H1 (cell line): ENCODE results near the gene CLDN6.

Experiments
- BACH1 ChIP-seq: IDR thresholded peaks from 2 replicates; pipeline ENCODE4 v1.6.1; 2012; ENCODE audit warnings: low read length, improper control_type of control experiment
- BCL11A ChIP-seq, 2 experiments: IDR thresholded peaks; one replicate each; pipeline ENCODE4 v1.6.1; 2011; ENCODE audit warnings: low read depth in 2 of 2, low read length in 2 of 2, mild to moderate bottlenecking in 2 of 2
- CBX8 ChIP-seq: fragments of 300-800, 300-1000 bp; sonication (generic); IDR thresholded peaks from 2 replicates; pipeline ENCODE4 v1.7.1; 2016; ENCODE audit warnings: low read depth, low read length, borderline replicate concordance
- CREB1 ChIP-seq: IDR thresholded peaks from 2 replicates; pipeline ENCODE4 v1.6.1; 2012; ENCODE audit warnings: inconsistent platforms
- CTBP2 ChIP-seq: IDR thresholded peaks from 2 replicates; pipeline ENCODE4 v1.7.0; 2011; ENCODE audit warnings: borderline replicate concordance, mild to moderate bottlenecking, moderate library complexity, mixed read lengths, low read length; ENCODE audit not compliant: insufficient read depth, insufficient read length
- EZH2 ChIP-seq: fragments of 200-600 bp; sonication (generic); IDR thresholded peaks from 2 replicates; pipeline ENCODE4 v1.7.1; 2012; ENCODE audit warnings: low read depth, mild to moderate bottlenecking, moderate library complexity, low read length, inconsistent platforms; ENCODE audit not compliant: severe bottlenecking
- GABPA ChIP-seq: IDR thresholded peaks from 2 replicates; pipeline ENCODE4 v1.6.1; 2011; ENCODE audit warnings: mild to moderate bottlenecking, low read length, moderate library complexity, borderline replicate concordance; ENCODE audit not compliant: insufficient read depth
- POLR2A ChIP-seq, 2 experiments: IDR thresholded peaks; 1 replicate in 1 of 2; 2 replicates in 1 of 2; pipeline ENCODE4 v1.6.1; 2011; ENCODE audit warnings: low read depth in 2 of 2, low read length in 2 of 2, mild to moderate bottlenecking in 2 of 2; ENCODE audit errors: control extremely low read depth in 1 of 2
- POLR2AphosphoS5 ChIP-seq: IDR thresholded peaks from 2 replicates; pipeline ENCODE4 v1.6.1; 2011; ENCODE audit warnings: low read depth, low read length
- RAD21 ChIP-seq, 2 experiments: IDR thresholded peaks in 1 of 2; conservative IDR thresholded peaks in 1 of 2; 2 replicates each; pipeline ENCODE4 v1.6.1; 2011; ENCODE audit warnings: low read depth in 2 of 2, low read length in 2 of 2, improper control_type of control experiment in 1 of 2, inconsistent platforms in 1 of 2, mild to moderate bottlenecking in 1 of 2, moderate library complexity in 1 of 2
- TAF7 ChIP-seq: optimal IDR thresholded peaks from 2 replicates; pipeline ENCODE3; 2011; ENCODE audit warnings: low read depth, mild to moderate bottlenecking, inconsistent platforms, low read length, moderate library complexity, borderline replicate concordance
- ZNF274 ChIP-seq: IDR thresholded peaks from 2 replicates; pipeline ENCODE4 v1.7.0; 2012; ENCODE audit warnings: low read length, borderline replicate concordance; ENCODE audit errors: extremely low read depth
- TF ChIP-seq, protein P1 (sequence below), 3 experiments: IDR thresholded peaks; 1 replicate in 2 of 3; 2 replicates in 1 of 3; pipeline versions ENCODE4 v1.5.1 to v1.6.1; 2011; ENCODE audit warnings: low read length in 3 of 3, mild to moderate bottlenecking in 3 of 3, inconsistent platforms in 2 of 3, low read depth in 1 of 3, moderate library complexity in 1 of 3; ENCODE audit not compliant: insufficient read depth in 1 of 3; ENCODE audit errors: control extremely low read depth in 1 of 3
- TF ChIP-seq, protein P2 (sequence below): IDR thresholded peaks from 2 replicates; pipeline ENCODE4 v1.6.1; 2012; ENCODE audit warnings: low read length, inconsistent platforms

DNA sequence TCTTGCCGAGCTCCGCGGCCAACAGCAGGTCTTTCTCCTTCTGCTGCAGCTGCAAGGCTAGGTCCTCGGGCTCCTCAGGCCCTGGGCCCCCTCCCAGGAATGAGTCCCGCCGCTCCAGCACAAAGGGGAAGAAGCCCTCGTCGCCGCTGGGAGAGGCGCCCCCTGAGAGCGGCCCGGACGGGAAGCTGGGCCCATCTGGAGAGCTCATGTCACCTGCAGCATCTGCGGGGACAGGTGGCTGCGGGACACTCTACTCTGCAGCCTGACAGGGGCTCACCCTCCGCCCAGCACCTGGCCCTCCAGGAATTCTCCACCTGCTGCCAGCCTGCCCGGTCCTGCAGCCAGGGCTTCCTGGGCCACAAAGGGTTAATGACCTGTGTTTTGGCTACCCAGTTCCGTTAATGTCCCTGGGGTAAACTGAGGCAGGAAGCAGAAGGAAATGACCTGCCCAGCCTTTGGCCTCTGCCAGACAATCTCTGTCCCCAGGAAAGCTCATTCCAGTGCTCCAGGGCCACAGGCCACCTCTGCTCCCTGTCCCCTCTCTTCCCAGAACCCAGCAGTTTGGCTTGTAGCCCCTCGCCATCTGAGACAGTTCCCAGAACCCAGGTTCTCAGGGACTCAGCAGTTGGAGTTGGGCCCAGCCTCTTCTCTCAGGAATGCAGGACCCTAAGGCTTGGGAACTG, 17.4 kb upstream of the CLDN6 start:
- TF ChIP-seq, protein P1, sequence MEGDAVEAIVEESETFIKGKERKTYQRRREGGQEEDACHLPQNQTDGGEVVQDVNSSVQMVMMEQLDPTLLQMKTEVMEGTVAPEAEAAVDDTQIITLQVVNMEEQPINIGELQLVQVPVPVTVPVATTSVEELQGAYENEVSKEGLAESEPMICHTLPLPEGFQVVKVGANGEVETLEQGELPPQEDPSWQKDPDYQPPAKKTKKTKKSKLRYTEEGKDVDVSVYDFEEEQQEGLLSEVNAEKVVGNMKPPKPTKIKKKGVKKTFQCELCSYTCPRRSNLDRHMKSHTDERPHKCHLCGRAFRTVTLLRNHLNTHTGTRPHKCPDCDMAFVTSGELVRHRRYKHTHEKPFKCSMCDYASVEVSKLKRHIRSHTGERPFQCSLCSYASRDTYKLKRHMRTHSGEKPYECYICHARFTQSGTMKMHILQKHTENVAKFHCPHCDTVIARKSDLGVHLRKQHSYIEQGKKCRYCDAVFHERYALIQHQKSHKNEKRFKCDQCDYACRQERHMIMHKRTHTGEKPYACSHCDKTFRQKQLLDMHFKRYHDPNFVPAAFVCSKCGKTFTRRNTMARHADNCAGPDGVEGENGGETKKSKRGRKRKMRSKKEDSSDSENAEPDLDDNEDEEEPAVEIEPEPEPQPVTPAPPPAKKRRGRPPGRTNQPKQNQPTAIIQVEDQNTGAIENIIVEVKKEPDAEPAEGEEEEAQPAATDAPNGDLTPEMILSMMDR (IDR thresholded peaks at IDR 0.05; ENCODE audit: control extremely low read depth in 1 of 3, insufficient read depth in 1 of 3, low read depth in 1 of 3, low read length in 3 of 3) = no peak
- no peak for TF ChIP-seq CBX8
- TF ChIP-seq POLR2A (IDR thresholded peaks at IDR 0.05; ENCODE audit: control extremely low read depth in 1 of 2, low read depth in 2 of 2, low read length in 2 of 2) = no peak
- TF ChIP-seq GABPA = no peak
- TF ChIP-seq POLR2AphosphoS5 = no peak
- TF ChIP-seq, protein P2, sequence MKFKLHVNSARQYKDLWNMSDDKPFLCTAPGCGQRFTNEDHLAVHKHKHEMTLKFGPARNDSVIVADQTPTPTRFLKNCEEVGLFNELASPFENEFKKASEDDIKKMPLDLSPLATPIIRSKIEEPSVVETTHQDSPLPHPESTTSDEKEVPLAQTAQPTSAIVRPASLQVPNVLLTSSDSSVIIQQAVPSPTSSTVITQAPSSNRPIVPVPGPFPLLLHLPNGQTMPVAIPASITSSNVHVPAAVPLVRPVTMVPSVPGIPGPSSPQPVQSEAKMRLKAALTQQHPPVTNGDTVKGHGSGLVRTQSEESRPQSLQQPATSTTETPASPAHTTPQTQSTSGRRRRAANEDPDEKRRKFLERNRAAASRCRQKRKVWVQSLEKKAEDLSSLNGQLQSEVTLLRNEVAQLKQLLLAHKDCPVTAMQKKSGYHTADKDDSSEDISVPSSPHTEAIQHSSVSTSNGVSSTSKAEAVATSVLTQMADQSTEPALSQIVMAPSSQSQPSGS = no peak
- TF ChIP-seq RAD21 (IDR thresholded peaks at IDR 0.05 in 1 of 2, conservative IDR thresholded peaks at IDR 0.05 in 1 of 2; ENCODE audit: low read depth in 2 of 2, low read length in 2 of 2) = no peak
- TF ChIP-seq ZNF274 = no peak
- TF ChIP-seq BACH1 = no peak
- no peak for TF ChIP-seq CREB1
- no peak for TF ChIP-seq CTBP2
- no peak for TF ChIP-seq BCL11A (IDR thresholded peaks at IDR 0.05; ENCODE audit: low read depth in 2 of 2, low read length in 2 of 2)
- TF ChIP-seq EZH2 = no peak
- no peak for TF ChIP-seq TAF7
